Stomach (tissue), 4 donors: ENCODE measurements around the gene RFTN1.

ENCODE experiments used
- EP300 ChIP-seq: sonication (generic); formaldehyde crosslinking; IDR thresholded peaks from one replicate; pipeline ENCODE4 v1.6.1; 2017; ENCODE audit warnings: antibody characterized with exemption
- POLR2A ChIP-seq, 4 donors: fragments of 450-650 bp; IDR thresholded peaks; one replicate each; pipeline ENCODE4 v1.6.1; 2016; ENCODE audit warnings: antibody characterized with exemption in 4 of 4, control low read depth in 2 of 4, mild to moderate bottlenecking in 1 of 4, moderate library complexity in 1 of 4
- TF ChIP-seq, protein P1 (sequence below), 7 experiments: fragments of 450-650 bp in 4 of 7; fragments of 200-600 bp in 3 of 7; sonication (generic) in 3 of 7; IDR thresholded peaks; one replicate each; pipeline ENCODE4 v1.5.1; 2016 to 2019; ENCODE audit warnings: antibody characterized with exemption in 7 of 7, control low read depth in 2 of 7, mild to moderate bottlenecking in 1 of 7

DNA sequence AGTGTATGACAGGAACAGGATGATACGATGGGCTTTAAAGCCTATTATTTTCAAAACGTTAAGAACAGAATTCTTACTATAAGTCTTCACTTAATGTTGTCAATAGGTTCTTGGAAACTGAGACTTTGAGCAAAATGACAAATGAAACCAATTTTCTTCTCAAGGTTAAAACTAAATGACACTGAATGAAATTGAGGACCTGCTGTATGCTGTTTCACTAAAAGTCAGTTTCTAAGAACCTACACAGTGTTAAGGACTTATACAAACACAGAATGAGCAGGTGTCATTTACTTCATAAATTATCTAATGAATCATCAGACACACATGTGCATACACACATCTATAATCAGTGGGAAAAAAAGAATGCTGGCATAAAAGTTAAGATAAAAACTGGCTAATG lies 106.9 kb downstream of the RFTN1 start:
- TF ChIP-seq, protein P1, sequence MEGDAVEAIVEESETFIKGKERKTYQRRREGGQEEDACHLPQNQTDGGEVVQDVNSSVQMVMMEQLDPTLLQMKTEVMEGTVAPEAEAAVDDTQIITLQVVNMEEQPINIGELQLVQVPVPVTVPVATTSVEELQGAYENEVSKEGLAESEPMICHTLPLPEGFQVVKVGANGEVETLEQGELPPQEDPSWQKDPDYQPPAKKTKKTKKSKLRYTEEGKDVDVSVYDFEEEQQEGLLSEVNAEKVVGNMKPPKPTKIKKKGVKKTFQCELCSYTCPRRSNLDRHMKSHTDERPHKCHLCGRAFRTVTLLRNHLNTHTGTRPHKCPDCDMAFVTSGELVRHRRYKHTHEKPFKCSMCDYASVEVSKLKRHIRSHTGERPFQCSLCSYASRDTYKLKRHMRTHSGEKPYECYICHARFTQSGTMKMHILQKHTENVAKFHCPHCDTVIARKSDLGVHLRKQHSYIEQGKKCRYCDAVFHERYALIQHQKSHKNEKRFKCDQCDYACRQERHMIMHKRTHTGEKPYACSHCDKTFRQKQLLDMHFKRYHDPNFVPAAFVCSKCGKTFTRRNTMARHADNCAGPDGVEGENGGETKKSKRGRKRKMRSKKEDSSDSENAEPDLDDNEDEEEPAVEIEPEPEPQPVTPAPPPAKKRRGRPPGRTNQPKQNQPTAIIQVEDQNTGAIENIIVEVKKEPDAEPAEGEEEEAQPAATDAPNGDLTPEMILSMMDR (IDR thresholded peaks at IDR 0.05): no peak
- TF ChIP-seq EP300: no peak
- TF ChIP-seq POLR2A (IDR thresholded peaks at IDR 0.05): no peak
